Fibroblast of skin of back (primary cell): ENCODE data around the gene ZNF205.
A peak's percentile ranks its signal among the peaks of the same experiment; 100 is the strongest.

Experiments
- DNase-seq: peaks from one replicate; pipeline ENCODE4 v3.0.0-alpha.2; 2013

The ZNF205 gene

DNA sequence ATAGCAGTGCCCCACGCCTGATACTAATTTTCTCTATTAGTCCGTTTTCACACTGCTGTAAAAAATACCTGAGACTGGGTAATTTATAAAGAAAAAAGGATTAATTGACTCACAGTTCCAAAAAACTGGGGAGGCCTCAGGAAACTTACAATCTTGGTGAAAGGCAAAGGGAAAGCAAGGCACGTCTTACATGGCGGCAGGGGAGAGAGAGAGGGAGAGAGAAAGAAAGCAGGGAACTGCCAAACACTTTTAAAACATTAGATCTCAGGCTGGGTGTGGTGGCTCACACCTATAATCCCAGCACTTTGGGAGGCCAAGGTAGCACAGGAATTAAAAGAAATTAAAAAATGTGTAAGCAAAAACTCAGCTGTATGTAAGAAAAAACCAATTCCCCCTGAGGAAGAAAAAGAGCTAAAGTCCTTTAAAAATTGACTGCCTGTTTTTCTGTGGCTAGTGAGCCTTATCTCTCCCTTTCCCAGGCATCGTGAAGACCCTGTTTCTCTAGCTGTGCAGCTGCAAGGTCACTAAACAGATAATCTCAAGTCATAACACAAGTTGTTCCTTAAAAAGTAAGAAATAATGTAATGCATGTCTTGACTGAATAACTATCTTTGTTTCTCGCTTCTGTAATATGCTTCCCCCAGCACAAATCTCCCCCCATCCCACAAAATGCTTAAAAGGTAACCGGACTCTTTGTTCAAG lies 27.3 kb upstream of the ZNF205 start:
- no peak for DNase-seq

DNA sequence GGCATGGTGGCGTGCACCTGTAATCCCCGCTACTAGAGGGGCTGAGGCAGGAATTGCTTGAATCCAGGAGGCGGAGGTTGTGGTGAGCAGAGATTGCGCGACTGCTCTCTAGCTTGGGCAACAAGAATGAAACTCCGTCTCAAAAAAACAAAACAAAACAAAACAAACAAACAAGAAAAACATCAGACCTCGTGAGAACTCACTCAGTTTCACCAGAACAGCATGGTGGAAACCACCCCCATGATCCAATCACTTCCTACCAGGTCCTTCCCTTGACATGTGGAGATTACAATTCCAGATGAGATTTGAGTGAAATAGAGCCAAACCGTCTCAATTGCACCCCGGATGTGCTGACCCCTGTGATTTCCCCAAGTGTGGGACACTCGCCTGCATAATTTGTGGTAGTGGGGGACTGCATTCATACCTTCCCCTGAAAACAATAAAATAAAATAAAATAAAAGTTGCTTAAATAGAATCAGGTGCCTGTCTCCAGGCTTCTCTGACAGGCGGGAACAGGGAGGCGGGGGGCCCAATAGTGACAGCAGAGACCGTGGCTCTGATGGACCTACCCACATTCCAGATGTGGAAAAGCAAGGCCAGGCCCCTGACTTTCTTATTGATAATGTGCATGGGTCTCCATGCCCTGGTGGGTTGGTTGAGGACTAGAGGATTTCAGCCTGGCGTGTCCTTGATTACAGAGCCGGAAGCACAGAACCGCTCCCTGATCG lies 26.4 kb upstream of the ZNF205 start:
- DNase-seq: no peak

DNA sequence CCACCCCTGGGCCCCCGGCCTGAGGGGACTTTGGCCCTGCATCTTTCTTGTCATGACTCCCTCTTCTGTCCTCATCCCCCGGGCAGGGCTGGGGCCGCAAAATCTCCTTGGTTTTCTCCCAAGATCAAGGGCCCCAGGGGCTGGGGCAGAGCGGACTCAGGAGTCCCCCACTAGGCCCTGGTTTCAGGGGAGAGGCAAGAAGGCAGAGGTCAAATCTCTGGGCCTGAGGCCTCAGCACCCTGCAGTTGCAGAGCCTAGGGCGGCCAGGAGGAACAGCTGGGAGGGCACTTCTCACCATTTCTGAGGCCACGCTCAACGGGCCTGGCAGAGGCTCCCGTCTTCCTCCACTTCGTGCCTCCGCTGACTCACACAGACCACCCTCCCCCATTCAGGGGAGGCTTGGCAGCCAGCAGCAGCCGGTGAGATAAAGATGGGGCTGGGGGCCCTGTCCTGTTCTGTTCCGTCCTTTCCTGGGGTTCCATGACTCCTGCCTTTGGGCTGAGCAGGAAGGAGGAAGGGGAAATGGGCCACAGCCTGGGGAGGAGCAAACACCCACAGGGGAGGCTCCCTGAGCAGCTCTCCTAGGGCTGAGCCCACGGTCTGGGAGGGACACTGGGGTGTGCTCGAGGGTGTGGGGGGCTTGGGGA lies 25.7 kb upstream of the ZNF205 start:
- DNase-seq: no peak

DNA sequence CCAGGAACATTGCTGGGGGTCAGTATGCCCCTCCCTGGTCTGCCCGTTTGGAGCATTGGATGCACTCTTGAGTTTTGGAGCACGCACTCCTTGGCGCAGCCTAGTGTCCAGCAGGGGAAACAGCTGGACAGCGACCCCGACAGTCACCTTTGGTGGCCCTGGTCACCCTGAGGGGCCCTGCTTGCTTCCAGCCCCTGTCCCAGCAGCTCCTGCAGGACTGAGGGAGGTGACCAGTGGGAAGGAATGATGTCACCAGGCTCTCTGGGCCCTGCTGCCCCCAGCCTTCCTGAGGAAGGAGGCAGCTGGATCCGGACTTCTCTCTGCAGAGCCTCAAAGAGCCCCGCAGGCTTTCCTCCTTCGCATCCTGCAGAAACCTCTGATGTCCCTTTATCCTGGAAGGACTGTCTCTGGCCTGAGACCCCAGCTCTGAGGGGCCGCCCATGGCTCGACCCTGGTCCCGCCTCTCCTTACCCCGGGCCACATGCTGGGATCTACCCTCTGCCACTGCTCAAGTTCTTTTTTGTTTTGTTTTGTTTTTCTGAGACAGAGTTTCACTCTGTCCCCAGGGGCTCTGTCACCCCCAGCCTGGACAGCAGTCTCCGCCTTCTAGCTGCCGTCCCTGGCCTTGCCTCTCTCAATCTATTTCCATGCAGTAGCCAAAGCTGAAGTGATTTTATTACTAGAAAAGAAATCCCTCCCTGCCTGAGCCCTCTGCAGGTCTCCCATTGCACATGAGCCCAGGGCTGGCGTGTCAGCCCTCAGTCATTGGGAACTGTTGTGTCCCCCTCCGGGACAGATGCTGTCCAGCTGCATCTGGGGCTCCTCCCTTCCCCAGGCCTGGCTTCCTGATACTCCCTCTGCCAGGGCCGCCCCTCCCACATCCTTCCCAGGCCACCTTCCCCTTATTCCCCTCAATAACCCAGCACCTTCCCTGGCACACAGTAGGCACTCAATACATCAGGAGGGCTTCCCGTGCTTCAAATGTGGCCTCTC lies 24.8 kb upstream of the ZNF205 start:
- no peak for DNase-seq

DNA sequence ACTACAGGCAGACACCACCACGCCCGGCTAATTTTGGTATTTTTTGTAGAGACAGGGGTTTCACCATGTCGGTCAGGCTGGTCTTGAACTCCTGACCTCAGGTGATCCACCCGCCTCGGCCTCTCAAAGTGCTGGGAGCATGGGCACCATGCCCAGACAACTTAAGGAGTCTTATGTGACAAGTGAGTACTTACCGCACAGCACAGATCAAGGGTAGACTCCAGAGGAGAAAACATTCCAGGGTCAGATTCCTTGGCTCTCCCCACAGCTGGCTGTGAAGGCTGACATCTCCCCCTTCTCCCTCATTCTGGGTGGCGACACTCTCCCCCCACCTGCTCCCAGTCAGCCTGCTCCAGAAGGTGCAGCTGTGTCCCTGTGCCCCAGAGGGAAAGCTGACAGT lies 23.9 kb upstream of the ZNF205 start:
- DNase-seq: no peak

DNA sequence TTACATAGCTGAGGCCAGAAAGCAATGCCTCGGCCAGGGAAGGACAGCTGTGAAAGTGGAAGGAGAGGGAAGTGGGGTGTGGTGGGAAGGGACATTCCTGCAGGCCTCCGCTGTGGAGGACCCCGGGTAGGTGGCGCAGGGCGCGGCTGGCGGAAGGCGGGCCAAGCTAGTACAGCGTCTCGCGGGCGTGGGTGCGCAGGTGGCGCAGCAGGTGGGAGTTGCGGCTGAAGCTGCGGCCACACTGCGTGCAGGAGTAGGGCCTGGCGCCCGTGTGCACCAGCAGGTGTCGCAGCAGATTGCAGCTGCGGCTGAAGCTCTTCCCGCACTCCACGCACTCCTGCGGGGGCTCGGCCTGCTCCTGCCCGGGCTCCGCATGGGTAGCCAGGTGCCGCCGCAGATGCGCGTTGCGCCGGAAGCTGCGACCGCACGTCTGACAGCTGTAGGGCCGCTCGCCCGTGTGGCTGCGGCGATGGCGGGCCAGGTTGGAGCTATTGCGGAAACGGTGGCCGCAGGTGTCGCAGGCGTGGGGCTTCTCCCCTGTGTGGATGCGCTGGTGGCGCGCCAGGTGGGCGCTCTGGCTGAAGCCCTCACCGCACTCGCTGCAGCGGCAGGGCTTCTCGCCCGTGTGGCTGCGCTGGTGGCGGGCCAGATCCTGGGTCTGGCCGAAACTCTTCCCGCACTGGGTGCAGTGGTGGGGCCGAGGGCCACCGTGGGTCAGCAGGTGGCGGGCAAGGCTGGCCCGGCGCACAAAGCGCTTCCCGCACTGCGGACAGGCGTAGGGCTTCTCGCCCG lies 23.3 kb upstream of the ZNF205 start:
- no peak for DNase-seq

DNA sequence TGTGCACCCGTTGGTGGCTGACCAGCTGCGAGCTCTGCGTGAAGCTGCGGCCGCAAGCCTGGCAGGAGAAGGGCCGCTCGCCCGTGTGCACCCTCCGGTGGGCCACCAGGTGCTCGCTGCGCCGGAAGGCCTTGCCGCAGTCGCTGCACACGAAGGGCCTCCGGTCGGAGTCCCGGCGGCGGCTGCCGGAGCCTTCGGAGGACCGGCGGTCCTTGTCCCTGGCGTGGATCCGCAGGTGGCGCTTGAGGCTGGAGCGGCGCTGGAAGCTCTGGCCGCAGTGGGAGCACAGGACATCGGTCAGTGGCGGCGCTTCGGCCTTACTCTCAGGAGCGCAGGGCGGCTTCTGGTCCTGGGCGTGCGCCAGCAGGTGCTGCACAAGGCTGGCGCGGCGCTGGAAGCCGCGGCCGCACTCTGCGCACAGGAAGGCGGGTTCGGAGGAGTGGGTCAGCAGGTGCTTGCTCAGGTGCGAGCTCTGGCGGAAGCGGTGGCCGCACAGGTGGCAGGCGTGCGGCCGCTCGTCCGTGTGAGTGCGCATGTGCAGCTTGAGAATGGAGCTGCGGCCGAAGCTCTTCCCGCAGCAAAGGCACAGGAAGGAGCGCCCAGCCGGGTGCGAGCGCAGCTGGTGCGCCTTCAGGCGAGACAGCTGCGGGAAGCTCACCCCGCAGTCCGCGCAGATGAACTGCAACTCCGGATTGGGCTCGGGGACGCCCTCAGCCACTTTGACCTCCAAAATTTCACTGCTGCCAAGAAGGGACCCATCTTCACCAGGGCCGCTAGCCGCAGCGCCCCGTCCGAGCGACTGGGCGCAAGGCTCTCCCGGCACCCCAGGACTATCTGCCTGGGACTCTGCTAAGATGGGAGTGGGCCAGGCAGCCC lies 22.4 kb upstream of the ZNF205 start:
- no peak for DNase-seq

DNA sequence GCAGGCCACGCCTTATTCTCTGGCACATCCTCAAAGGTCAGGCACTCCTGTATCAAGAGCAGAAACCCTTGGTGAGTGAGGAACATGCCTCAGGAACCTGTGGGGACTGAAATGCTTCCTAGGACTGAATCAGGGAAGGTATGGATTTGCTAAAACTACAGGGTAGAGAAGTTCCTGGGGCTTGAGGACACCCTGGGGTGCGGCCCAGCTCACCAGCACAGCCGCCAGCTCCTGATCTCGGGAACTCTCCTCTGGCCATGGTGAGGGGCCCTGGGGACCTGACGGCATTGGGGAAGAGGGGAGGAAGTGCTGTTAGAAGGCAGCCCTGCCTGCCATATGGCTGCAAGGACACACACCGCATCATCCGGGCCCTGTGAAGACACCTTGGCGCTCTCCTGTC lies 20.8 kb upstream of the ZNF205 start:
- no peak for DNase-seq

DNA sequence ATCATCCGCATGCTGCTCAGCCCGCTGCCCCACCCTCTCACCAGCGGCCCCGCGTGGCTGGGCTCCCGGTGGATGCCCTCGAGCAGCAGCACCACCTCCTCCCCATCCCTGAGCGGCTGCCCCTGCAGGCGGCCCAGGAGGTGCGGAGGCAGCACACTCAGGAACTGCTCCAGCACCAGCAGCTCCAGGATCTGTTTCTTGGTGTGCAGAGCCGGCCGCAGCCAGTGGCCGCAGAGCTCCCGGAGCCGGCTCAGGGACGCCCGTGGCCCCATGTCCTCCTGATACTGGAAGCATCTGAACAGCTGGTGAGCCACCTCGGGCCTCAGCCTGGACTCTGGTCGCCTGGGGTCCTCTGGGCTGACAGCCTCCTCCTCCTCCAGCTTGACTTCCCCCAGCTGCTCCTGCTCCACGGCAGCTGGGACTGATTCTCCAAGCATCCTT lies 19.9 kb upstream of the ZNF205 start:
- DNase-seq: no peak

DNA sequence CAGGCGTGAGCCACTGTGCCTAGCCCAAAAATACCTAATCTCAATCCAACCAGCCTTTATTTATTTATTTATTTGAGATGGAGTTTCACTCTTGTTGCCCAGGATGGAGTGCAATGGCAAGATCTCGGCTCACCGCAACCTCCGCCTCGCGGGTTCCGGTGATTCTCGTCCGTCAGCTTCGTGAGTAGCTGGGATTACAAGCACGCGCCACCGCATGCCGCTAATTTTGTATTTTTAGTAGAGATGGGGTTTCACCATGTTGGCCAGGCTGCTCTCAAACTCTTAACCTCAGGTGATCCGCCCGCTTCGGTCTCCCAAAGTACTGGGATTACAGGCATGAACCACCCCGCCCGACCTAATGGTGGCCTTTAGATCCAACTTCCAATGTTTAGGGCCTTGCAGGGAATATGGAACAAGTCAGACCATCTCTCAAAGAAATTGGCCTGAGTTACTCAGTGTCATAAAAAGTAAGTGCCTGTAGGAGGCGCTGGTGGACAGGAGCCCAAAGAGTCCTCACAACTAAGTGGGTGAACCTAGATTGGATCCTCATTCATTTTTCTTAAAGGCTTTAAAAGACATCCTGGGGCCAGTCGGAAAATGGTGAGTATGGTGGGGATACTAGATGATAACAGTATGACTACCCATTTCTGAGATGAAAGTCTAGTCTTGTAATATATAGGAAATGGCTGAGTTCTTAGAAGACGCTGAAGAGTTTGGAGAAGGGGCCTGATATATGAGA lies 17.9 kb upstream of the ZNF205 start:
- DNase-seq: peak; percentile 25

DNA sequence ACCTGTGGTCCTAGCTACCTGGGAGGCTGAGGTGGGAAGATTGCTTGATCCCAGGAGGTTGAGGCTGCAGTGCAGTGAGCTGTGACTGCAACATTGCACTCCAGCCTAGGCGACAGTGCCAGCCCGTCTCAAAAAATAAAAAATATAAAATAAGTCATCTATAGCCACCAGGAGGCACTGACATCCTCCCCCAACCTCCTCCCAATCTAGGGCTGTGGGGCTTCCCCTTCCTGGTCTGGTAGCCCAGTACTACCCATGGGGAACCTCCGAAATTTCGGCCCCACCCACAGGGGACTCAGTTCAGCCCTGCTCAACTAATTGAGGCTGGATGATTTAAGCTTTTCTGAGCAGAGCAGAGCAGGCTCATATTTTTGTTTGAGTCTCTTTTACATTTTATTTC lies 16.5 kb upstream of the ZNF205 start:
- no peak for DNase-seq

DNA sequence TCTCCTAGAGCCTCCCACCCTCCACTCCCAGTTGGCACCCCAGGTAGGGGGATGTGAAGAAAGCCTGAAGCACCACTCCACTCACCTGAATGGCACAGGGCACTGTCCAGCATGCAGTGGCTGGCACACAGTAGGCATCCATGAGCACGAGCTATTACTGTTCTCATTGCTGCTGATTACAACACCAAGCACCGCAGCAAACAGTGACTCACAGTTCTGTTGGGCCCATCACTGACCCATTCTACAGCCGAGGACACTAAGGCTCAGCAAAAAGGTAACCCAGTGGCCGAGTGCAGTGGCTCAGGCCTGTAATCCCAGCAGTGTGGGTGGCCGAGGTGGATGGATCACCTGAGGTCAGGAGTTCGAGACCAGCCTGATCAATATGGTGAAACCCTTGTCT lies 16.0 kb upstream of the ZNF205 start:
- no peak for DNase-seq

DNA sequence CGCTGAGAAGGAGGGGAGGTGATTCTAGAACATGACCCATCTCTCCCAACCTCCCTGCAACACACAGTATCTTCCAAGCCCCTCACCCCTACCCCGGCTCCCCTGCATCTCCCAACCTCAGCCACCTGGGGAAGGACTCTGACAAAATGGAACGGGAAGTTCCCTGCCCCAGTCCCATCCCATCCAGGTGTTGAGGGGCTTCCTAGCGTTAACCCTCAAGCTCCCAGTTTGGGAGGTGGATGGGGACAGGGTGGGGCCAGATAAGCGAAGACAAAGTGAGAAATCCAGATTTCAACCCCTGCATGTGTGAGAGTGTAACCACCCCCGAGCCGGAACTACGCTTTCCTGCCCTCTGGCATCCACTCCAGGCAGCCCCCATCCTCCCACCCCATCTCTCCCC lies 15.1 kb upstream of the ZNF205 start:
- no peak for DNase-seq

DNA sequence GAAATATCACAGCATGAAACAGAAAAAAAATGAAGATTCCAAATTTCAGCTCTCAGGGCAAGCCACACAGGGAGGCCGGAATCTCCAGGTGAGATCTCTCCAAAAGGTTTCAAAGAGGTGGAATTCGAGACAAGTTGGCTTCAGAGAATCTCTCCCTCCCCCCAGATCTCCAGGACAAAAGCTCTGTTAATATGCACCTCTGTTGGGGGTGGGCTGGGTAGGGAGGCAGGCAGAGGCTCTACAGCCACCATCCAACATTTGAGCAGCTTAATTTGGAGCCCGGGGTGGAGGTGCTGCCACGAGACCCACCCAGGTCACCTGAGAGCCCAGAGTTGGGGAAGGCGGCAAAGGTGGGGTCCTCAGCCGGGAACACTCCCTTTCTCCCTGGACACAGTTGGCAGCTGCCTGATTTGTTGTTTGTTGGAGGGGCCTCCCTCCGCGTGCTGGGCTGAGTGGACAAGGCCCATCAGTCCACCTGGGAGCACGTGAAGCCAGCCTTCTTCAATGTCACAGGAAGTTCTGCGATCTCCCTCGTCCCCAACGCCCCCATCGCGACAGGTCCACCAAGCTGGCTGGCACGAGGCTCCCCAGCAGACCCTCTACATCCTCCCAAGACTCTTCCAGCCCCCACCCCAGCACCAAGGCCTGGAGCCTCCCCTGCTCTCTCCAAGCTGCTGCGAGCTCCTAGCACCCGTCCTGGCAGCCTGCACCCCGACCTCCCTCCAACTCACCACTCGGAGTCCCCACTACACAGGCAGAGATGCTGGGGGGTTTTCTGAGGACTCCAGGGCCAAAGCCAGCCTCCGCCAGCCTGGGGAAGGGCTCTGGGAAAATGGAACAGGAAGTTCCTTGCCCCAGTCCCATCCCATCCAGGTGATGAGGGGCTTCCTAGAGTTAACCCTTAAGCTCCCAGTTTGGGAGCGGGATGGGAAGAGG lies 13.7 kb upstream of the ZNF205 start, which contains the start of gene ZSCAN10:
TSS of gene ZSCAN10 (minus strand) at position 836 of the 936 bp plus-strand sequence. CDS start 6,357 bp downstream, outside the sequence.
- no peak for DNase-seq

DNA sequence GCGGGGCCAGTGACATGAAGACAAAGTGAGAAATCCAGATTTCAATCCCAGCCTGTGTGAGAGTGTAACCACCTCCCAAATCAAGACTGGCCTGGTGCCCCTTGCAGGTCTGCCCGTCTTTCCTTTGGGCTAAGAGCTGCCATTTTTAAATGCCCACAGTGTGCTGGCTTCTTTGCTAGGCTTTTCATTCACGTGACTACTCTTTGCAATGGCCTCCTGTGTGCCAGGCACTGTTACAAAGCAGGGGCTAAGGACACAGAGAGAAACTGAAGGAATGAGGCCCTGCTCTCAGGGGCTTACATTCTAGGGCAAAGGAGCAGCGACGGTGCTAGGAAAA lies 13.0 kb upstream of the ZNF205 start:
- DNase-seq: no peak

DNA sequence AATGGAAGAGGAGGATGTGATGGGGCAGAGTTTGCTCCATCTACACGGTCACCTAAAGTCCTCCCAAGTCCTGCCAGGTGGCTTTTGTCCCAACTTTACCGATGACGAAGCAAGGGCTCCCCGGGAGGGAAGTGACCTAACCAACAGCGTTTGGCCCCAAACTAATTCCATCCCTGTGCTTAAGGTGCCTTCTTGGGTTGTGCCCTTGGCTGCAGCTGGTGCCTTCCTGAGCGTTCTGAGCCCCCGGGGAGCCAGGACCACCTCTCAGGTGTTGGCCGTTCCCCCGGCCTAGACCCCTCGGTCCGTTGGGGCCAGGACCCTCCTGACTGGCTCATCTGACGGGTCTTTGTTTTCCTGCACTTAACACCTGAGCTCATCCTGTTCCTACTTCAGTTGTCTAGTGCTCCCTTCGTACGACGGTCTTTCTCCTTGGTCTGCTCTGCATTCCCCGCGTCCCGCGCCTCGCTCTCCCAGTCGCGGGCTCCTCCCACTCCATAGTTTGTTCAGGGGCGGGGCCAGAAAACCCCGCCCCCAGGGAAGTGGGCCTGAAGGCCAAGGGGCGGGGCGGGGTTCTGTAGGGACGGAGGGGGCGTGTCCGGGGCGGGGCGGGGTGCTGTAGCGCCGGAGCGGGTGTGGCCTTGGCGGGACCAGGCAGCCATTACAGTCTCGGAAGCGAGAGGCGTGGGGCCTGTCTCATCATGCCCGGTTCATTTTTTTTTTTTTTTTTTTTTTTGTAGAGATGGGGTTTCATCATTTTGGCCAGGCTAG lies 12.5 kb upstream of the ZNF205 start:
- peak; percentile 87 for DNase-seq

DNA sequence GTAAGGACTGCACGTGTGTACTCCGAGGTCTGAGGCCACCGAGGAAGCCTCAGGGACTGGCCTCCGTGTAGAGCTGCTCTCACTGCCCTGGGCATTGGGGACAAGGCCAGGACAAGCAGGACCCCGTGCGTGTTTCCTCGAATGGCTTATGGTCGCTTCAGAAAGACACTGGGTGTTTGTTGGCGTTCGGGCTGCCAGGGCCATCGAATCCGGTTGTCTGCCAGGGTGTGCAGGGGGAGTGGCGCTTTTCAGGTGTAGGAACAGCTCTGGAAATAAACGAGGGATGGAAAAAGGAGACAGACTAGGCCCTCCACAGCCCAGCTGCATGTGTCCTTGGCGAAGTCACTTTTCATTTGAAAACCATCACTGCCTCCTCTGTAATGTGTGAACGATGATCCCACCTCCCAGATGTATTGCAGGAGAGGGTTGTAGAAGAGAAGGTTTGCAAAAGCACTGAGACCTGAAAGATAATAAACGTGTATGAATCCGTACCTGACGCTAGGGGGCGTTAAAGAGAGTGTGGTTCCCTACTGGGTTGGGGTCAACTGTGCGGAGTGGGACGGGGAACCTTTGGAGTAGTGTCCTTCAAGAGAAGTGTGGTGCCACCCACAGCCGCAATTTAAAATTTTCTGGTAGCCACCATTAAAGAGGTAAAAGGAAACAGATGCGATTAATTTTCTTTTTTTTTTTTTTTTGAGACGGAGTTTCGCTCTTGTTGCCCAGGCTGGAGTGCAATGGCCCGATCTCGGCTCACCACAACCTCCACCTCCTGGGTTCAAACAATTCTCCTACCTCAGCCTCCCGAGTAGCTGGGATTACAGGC lies 11.2 kb upstream of the ZNF205 start:
- peak; percentile 40 for DNase-seq
